ENCODE data around the gene ACCSL.

The ACCSL gene

GRCh38 chr11:44018829-44019228 lies 29.0 kb upstream of the ACCSL start:
- peak; percentile 56 for DNase-seq

GRCh38 chr11:44024977-44025376 lies 22.8 kb upstream of the ACCSL start:
- no peak for DNase-seq

GRCh38 chr11:44025727-44026126 lies 22.1 kb upstream of the ACCSL start:
- DNase-seq: no peak

- no peak for DNase-seq
Observed at GRCh38 chr11:44028401-44028800, 19.4 kb upstream of the ACCSL start.

GRCh38 chr11:44028816-44029506 lies 18.8 kb upstream of the ACCSL start:
- DNase-seq: no peak

GRCh38 chr11:44029507-44029845 lies 18.3 kb upstream of the ACCSL start:
- no peak for DNase-seq

GRCh38 chr11:44029977-44030911 lies 17.5 kb upstream of the ACCSL start:
- peak; percentile 72 for DNase-seq

- no peak for DNase-seq
Observed at GRCh38 chr11:44030996-44031395, 16.8 kb upstream of the ACCSL start.

- DNase-seq: no peak
Observed at GRCh38 chr11:44031549-44031948, 16.2 kb upstream of the ACCSL start.

GRCh38 chr11:44032299-44033085 lies 15.3 kb upstream of the ACCSL start:
- DNase-seq: no peak

GRCh38 chr11:44033411-44033850 lies 14.3 kb upstream of the ACCSL start:
- no peak for DNase-seq

- DNase-seq: no peak
Observed at GRCh38 chr11:44033856-44034255, 13.9 kb upstream of the ACCSL start.

GRCh38 chr11:44034639-44035038 lies 13.1 kb upstream of the ACCSL start:
- no peak for DNase-seq

- peak; percentile 76 for DNase-seq
Observed at GRCh38 chr11:44036811-44037657, 10.7 kb upstream of the ACCSL start.

GRCh38 chr11:44037658-44037998 lies 10.2 kb upstream of the ACCSL start:
- DNase-seq: no peak

- DNase-seq: no peak
Observed at GRCh38 chr11:44043157-44043556, 4.6 kb upstream of the ACCSL start.

- no peak for DNase-seq
Observed at GRCh38 chr11:44046182-44046581, 1.6 kb upstream of the ACCSL start.

GRCh38 chr11:44047298-44047697 lies 483 bp upstream of the ACCSL start:
- DNase-seq: no peak

- DNase-seq: no peak
Observed at GRCh38 chr11:44049832-44050231, 2.1 kb downstream of the ACCSL start.

GRCh38 chr11:44051171-44051570 lies 3.4 kb downstream of the ACCSL start:
- no peak for DNase-seq

- no peak for DNase-seq
Observed at GRCh38 chr11:44057340-44057739, 9.6 kb downstream of the ACCSL start.

GRCh38 chr11:44058275-44058674 lies 10.5 kb downstream of the ACCSL start:
- no peak for DNase-seq

All from NCI-H2171 treated with DMSO at 0.1 percent for 48 hours (cell line).